Mucosa of rectum (tissue), 2 donors: ENCODE results near the gene KLHDC1.
"Not testable (repeated sequence)": the region's sequence is repeated elsewhere in the genome, so short reads cannot be mapped to it uniquely, and the experiment has no call there.

Source experiments
- H3K27ac ChIP-seq, 2 donors: one replicate each; pipeline ENCODE4 v1.7.0; 2013; ENCODE audit warnings: inconsistent platforms in 2 of 2, low read depth in 2 of 2, low read length in 2 of 2
- H3K27me3 ChIP-seq, 2 donors: one replicate each; pipeline ENCODE4 v1.7.0; 2013; ENCODE audit warnings: low read length in 2 of 2; ENCODE audit not compliant: control insufficient read depth in 2 of 2, insufficient read depth in 2 of 2
- H3K36me3 ChIP-seq, 2 donors: one replicate each; pipeline ENCODE4 v1.7.0; 2013; ENCODE audit warnings: low read length in 2 of 2; ENCODE audit not compliant: control insufficient read depth in 2 of 2, insufficient read depth in 2 of 2
- H3K4me1 ChIP-seq, 2 donors: one replicate each; pipeline ENCODE4 v1.7.0; 2013; ENCODE audit warnings: low read length in 2 of 2, mild to moderate bottlenecking in 1 of 2; ENCODE audit not compliant: control insufficient read depth in 2 of 2, insufficient read depth in 2 of 2
- H3K4me3 ChIP-seq, 2 donors: one replicate each; pipeline ENCODE4 v1.7.0; 2013; ENCODE audit warnings: low read length in 2 of 2
- H3K9ac ChIP-seq, 2 donors: one replicate each; pipeline ENCODE4 v1.7.0; 2013; ENCODE audit warnings: low read length in 2 of 2, low read depth in 1 of 2, mild to moderate bottlenecking in 1 of 2
- H3K9me3 ChIP-seq, 2 donors: one replicate each; pipeline ENCODE4 v1.7.0; 2013; ENCODE audit warnings: low read length in 2 of 2; ENCODE audit not compliant: control insufficient read depth in 2 of 2
- donor health status: healthy.
- donor health status: Normal muscosa, but diverticular disease.

Gene KLHDC1

GRCh38 chr14:49766839-49767238, 73.9 kb downstream of the KLHDC1 start:
- Histone ChIP-seq H3K9ac (peak overlapping the region; percentile 86 to 100), H3K27ac (peak overlapping the region; percentile 100), H3K4me3 (peak overlapping the region; percentile 73 to 75), H3K9me3 (no peaks in the 10 kb centered on the region), H3K27me3 (no peaks in the 10 kb centered on the region), H3K36me3 (peaks cover 0 to 2% of the 10 kb centered on the region in 2 donors), H3K4me1 (peaks cover 17 to 27% of the 10 kb centered on the region in 2 donors)

DNA sequence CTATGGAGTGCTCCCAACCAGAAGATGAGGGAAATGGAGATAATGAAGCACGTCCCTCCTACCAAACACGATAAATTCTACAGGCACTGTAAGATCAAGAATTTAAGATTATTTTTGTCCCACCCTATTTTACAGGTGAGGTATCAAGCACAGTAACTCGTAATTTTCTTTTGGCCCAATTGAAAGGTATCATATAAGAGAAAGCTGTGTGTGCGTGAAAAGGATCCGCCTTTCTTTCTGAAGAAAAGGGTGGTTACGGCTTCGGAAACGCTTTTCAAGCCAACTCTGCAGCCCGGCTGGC, 74.3 kb downstream of the KLHDC1 start:
- Histone ChIP-seq H3K9me3 (no peaks in the 10 kb centered on the region), H3K4me1 (peaks cover 17 to 27% of the 10 kb centered on the region in 2 donors)

DNA sequence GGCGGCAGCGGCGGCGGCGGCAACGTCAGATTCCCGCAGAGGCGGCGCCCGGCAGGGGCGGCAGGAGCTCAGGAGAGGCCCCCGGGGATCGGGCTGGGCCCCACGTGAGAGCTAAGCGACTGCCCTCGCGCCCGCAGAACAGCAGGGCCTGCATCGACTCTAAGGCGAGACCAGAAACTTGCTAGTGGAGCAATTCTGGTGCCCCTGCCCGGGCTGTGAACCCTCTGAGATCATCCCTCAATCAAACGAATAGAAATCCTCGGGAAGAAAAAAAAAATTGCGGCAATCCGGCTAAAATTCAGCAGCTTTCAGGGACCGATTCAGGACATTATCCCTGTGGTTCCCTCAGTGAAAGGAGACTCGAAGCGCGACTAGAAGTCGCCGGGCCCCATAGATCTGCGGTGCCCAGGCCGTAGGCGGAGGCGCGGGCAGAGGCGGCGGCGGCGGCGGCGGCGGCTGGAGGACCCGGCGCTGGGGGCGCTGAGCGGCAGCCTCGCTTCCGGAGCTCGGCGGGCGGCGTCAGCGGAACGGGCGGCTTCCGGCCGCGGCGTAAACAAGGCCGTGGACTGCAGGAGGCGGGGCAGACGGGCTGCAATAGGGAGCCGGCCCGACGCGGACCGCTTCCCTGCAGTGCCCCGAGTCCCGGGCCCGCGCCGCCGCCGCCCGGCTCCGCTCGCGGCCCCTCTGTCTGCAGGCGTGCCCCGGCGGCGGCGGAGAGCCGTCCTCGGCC, 74.8 kb downstream of the KLHDC1 start, which contains the start of gene KLHDC2:
Gene KLHDC2, plus strand, starts transcription at position 583 of the 730 bp plus-strand sequence. CDS start 316 bp downstream, outside the sequence.
- peaks cover 0 to 5% of the 10 kb centered on the region in 2 donors for H3K36me3 ChIP-seq

More for the DNA sequence above, 74.3 kb downstream of the KLHDC1 start:
- peak overlapping the region; percentile 86 to 100 for H3K9ac ChIP-seq
- H3K4me3 ChIP-seq, result peak overlapping the region; percentile 73 to 75
- peaks cover 0 to 2% of the 10 kb centered on the region in 2 donors for H3K36me3 ChIP-seq
- no peaks in the 10 kb centered on the region for H3K27me3 ChIP-seq
- H3K27ac ChIP-seq, result peak overlapping the region; percentile 100

GRCh38 chr14:49768301-49769121, 75.6 kb downstream of the KLHDC1 start:
- H3K36me3 ChIP-seq, result peaks cover 0 to 5% of the 10 kb centered on the region in 2 donors
- peak overlapping the region; percentile 100 for H3K27ac ChIP-seq
- peak overlapping the region; percentile 99 to 100 for H3K9ac ChIP-seq
- H3K27me3 ChIP-seq, result no peaks in the 10 kb centered on the region
- H3K9me3 ChIP-seq, result no peaks in the 10 kb centered on the region
- peaks cover 17 to 27% of the 10 kb centered on the region in 2 donors for H3K4me1 ChIP-seq
- peak overlapping the region; percentile 98 for H3K4me3 ChIP-seq

More for the DNA sequence above, 74.8 kb downstream of the KLHDC1 start, which contains the start of gene KLHDC2:
- H3K4me1 ChIP-seq, result peaks cover 17 to 27% of the 10 kb centered on the region in 2 donors
- peak within 1 kb of the TSS; percentile 98 for H3K4me3 ChIP-seq
- peak within 1 kb of the TSS; percentile 100 for H3K27ac ChIP-seq
- no peaks in the 10 kb centered on the region for H3K9me3 ChIP-seq
- H3K9ac ChIP-seq, result peak within 1 kb of the TSS; percentile 99 to 100
- no peaks in the 10 kb centered on the region for H3K27me3 ChIP-seq

- peak overlapping the region; percentile 98 for H3K4me3 ChIP-seq
- peak overlapping the region; percentile 100 for H3K27ac ChIP-seq
- H3K9me3 ChIP-seq, result no peaks in the 10 kb centered on the region
- H3K9ac ChIP-seq, result peak overlapping the region; percentile 99 to 100
- no peaks in the 10 kb centered on the region for H3K27me3 ChIP-seq
- H3K36me3 ChIP-seq, result peaks cover 2 to 9% of the 10 kb centered on the region in 2 donors
- peaks cover 17 to 27% of the 10 kb centered on the region in 2 donors for H3K4me1 ChIP-seq
Measured at GRCh38 chr14:49769171-49769570, 76.3 kb downstream of the KLHDC1 start.

DNA sequence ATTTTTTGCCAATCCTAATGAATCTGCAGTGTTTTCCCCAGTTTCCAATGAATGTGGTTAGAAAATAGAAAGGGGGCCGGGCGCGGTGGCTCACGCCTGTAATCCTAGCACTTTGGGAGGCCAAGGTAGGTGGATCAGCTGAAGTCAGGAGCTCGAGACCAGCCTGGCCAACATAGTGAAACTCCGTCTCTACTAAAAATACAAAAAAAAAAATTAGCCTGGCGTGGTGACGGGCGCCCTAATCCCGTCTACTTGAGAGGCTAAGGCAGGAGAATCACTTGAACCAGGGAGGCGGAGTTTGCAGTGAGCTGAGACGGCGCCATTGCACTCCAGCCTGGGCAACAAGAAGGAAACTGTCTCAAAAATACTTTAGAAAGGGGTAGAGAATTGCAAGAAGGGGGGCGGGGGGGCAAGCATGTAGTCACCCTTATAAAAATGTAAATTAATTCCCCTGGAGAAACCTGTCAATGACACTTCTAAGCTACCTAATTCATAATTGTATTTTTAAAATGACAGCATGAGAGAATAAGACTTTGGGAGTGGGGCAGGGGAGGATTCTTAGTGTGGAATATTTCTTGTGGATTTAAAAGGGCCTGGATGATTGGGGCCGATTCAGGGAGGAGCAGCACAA, 76.8 kb downstream of the KLHDC1 start:
- H3K36me3 ChIP-seq, result peaks cover 7 to 13% of the 10 kb centered on the region in 2 donors
- H3K9me3 ChIP-seq, result no peaks in the 10 kb centered on the region
- H3K4me1 ChIP-seq, result peaks cover 17 to 27% of the 10 kb centered on the region in 2 donors
- peak overlapping the region; percentile 99 to 100 for H3K9ac ChIP-seq
- H3K27ac ChIP-seq, result peak overlapping the region; percentile 100
- H3K4me3 ChIP-seq, result peak overlapping the region; percentile 98
- H3K27me3 ChIP-seq, result no peaks in the 10 kb centered on the region

DNA sequence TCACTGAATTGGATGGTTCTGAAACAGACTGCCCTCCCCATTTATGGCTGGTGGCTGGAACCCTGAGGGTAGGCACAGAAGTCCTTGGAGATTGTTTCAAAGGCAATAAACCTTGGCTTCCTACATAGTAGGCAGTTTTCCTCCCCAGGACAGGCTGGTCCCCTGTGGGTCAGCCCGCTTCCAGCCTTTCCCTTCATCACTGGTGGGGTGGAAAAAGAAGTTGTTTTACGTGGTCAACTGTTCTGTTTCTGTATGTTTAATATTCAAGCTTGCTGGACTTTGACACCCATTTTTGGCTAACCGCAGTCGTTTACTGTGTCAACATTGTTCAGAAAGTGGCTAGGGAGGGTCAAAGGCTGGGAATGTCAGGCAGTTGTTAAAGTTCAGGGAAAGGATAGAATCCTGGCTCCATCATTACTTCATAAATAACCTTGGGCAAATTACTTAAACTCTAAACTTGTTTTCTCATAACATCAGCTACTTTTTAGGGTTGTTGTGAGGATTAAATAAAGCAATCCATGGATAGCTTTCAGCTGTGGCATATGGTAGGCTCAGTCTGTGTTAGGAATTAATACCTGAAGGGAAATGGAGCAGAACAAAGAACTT, 77.4 kb downstream of the KLHDC1 start:
- Histone ChIP-seq H3K9me3 (no peaks in the 10 kb centered on the region), H3K9ac (peak overlapping the region; percentile 65 to 100), H3K4me1 (peaks cover 17 to 27% of the 10 kb centered on the region in 2 donors), H3K27ac (peak overlapping the region; percentile 100), H3K4me3 (peak overlapping the region; percentile 98), H3K27me3 (no peaks in the 10 kb centered on the region), H3K36me3 (peaks cover 12 to 20% of the 10 kb centered on the region in 2 donors)

GRCh38 chr14:49771691-49772090, 78.8 kb downstream of the KLHDC1 start:
- not testable (repeated sequence) for H3K27me3 ChIP-seq, H3K4me3 ChIP-seq, H3K9me3 ChIP-seq, H3K9ac ChIP-seq, H3K27ac ChIP-seq
- peaks cover 17 to 27% of the 10 kb centered on the region in 2 donors for H3K4me1 ChIP-seq
- peaks cover 22 to 27% of the 10 kb centered on the region in 2 donors for H3K36me3 ChIP-seq

DNA sequence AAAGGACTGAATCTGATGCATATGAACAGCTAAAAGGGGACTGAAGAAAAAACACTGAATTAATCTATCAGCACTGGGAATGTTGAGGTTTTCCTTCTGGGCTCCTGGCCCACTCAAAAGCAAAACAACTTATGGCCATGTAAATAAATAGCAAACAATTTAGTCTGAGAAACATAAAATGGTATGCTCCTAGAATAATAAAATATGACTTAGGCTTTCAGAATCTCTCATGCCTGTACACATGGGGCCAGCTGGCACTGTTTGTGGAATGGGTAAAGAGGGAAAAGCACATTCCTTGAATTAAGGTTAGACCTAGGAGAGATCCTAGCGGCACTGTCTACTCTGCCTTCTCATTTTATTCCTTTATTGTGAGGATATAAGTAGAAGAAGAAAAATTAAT, 81.2 kb downstream of the KLHDC1 start:
- Histone ChIP-seq H3K4me3 (no peak overlapping the region), H3K9me3 (no peaks in the 10 kb centered on the region), H3K4me1 (peaks cover 14 to 19% of the 10 kb centered on the region in 2 donors), H3K27ac (no peak overlapping the region), H3K9ac (no peak overlapping the region), H3K27me3 (no peaks in the 10 kb centered on the region), H3K36me3 (peaks cover 31 to 48% of the 10 kb centered on the region in 2 donors)
